Measurements from ENCODE around the gene CAMTA1. TPM values are rescaled to one million over a fixed set of nuclear protein-coding genes. Genes with fewer than 3 reads are reported as not detected.

Gene CAMTA1
- polyA plus RNA-seq, 1 donor from 2014 or later = 162 TPM

DNA sequence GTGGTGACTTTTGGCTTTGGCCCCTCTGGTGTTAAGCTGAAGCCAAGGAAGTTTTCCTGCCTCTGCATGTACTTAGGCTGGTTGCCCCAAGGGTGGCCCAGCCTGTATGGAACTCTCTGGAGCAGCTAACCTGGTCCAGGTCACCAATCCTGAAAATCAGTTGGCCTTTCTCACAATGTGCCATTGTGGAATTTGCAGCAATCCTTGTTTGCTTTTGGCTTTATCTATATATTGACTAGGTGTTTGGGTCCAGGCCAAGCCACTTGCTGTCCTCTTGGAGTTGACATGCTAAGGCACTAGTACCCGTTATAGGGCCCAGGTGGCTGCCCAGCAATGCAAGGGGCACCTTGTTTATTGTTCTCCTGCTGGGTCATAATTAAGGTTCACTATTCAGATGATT is 124.6 kb downstream of the CAMTA1 start:
- Histone ChIP-seq H3K79me2 (replicated peaks; ENCODE audit: insufficient read depth, low read length) (no peaks in the 10 kb centered on the region), H3F3A (ENCODE audit: insufficient read depth, low read length, poor library complexity, severe bottlenecking) (no peaks in the 10 kb centered on the region), H2AFZ (ENCODE audit: low read depth, low read length) (no peak overlapping the region), H3K9me3 (ENCODE audit: low read length) (no peaks in the 10 kb centered on the region), H3K9ac (ENCODE audit: low read length) (no peak overlapping the region), H3K4me2 (ENCODE audit: low read length) (no peak overlapping the region), H3K4me3 (ENCODE audit: low read length) (no peak overlapping the region), H3K27me3 (ENCODE audit: insufficient read depth, low read depth, low read length) (no peaks in the 10 kb centered on the region), H3K9me2 (ENCODE audit: insufficient read depth, low read length) (no peaks in the 10 kb centered on the region), H4K20me1 (ENCODE audit: insufficient read depth) (no peaks in the 10 kb centered on the region), H3K36me3 (ENCODE audit: insufficient read depth, low read length) (no peaks in the 10 kb centered on the region), H3K27ac (ENCODE audit: low read length) (no peak overlapping the region)
- TF ChIP-seq TAF1 (IDR thresholded peaks at IDR 0.05; ENCODE audit: low read depth) (no peak), SMC3 (conservative IDR thresholded peaks at IDR 0.05; ENCODE audit: poor library complexity) (no peak)

DNA sequence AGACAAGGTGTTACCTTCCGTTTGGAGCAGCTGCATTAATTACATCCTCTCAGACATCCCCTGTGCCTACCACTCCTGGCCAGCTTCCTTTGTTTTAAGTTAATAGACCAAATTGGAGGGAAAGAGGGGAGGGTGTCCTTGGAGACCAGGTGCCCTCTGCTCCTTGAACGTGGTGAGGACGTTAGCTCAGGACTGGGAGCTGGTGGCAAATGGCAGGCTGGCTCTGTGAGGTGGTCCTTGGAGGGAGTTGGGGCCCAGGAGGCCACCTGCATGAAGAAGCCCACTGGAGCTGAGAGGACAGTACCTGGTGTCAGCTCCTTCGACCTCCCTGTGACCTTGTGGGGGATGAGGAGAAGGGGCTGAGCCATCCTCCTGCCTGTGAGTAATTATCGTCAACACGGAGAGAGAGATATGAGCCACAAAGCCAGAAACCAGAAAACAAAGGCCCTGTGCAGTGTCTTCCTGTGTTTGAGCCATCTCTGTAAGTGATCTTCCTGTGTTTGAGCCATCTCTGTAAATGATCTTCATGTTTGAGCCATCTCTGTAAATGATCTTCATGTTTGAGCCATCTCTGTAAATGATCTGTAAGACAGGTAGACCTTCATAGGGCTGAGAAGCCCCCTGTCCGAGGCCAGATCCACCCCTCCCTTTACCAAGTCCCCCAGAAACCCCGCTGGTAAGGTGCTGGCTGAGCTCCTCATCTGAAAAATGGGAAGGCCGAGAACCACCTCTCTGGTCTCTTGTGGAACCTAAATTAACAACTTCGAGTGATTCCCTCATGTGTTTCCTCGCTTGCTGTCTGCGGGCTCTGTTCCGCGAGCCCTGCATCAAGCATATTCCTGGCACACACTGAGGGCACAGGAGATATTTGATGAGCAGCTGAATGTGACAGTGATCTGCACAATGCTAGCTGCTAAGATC is 126.0 kb downstream of the CAMTA1 start:
- H3K36me3 ChIP-seq (ENCODE audit: insufficient read depth, low read length) = no peaks in the 10 kb centered on the region
- H3K9ac ChIP-seq (ENCODE audit: low read length) = no peak overlapping the region
- no peaks in the 10 kb centered on the region for H3K9me2 ChIP-seq (ENCODE audit: insufficient read depth, low read length)
- no peaks in the 10 kb centered on the region for H3K79me2 ChIP-seq (replicated peaks; ENCODE audit: insufficient read depth, low read length)
- no peaks in the 10 kb centered on the region for H4K20me1 ChIP-seq (ENCODE audit: insufficient read depth)
- H3K27ac ChIP-seq (ENCODE audit: low read length) = peak overlapping the region; percentile 19
- no peak overlapping the region for H3K4me3 ChIP-seq (ENCODE audit: low read length)
- no peaks in the 10 kb centered on the region for H3K27me3 ChIP-seq (ENCODE audit: insufficient read depth, low read depth, low read length)
- H2AFZ ChIP-seq (ENCODE audit: low read depth, low read length) = no peak overlapping the region
- H3K4me2 ChIP-seq (ENCODE audit: low read length) = no peak overlapping the region
- no peaks in the 10 kb centered on the region for H3F3A ChIP-seq (ENCODE audit: insufficient read depth, low read length, poor library complexity, severe bottlenecking)
- TF ChIP-seq POLR2AphosphoS5 (IDR thresholded peaks at IDR 0.05) = no peak
- no peak for TF ChIP-seq SMC3 (conservative IDR thresholded peaks at IDR 0.05; ENCODE audit: poor library complexity)
- TF ChIP-seq, protein P1, sequence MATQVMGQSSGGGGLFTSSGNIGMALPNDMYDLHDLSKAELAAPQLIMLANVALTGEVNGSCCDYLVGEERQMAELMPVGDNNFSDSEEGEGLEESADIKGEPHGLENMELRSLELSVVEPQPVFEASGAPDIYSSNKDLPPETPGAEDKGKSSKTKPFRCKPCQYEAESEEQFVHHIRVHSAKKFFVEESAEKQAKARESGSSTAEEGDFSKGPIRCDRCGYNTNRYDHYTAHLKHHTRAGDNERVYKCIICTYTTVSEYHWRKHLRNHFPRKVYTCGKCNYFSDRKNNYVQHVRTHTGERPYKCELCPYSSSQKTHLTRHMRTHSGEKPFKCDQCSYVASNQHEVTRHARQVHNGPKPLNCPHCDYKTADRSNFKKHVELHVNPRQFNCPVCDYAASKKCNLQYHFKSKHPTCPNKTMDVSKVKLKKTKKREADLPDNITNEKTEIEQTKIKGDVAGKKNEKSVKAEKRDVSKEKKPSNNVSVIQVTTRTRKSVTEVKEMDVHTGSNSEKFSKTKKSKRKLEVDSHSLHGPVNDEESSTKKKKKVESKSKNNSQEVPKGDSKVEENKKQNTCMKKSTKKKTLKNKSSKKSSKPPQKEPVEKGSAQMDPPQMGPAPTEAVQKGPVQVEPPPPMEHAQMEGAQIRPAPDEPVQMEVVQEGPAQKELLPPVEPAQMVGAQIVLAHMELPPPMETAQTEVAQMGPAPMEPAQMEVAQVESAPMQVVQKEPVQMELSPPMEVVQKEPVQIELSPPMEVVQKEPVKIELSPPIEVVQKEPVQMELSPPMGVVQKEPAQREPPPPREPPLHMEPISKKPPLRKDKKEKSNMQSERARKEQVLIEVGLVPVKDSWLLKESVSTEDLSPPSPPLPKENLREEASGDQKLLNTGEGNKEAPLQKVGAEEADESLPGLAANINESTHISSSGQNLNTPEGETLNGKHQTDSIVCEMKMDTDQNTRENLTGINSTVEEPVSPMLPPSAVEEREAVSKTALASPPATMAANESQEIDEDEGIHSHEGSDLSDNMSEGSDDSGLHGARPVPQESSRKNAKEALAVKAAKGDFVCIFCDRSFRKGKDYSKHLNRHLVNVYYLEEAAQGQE (IDR thresholded peaks at IDR 0.05; ENCODE audit: borderline replicate concordance) = no peak
- no peak for TF ChIP-seq EZH2 (IDR thresholded peaks at IDR 0.05; ENCODE audit: borderline replicate concordance, insufficient read depth, low read length, poor library complexity, severe bottlenecking)
- TF ChIP-seq, protein P2, sequence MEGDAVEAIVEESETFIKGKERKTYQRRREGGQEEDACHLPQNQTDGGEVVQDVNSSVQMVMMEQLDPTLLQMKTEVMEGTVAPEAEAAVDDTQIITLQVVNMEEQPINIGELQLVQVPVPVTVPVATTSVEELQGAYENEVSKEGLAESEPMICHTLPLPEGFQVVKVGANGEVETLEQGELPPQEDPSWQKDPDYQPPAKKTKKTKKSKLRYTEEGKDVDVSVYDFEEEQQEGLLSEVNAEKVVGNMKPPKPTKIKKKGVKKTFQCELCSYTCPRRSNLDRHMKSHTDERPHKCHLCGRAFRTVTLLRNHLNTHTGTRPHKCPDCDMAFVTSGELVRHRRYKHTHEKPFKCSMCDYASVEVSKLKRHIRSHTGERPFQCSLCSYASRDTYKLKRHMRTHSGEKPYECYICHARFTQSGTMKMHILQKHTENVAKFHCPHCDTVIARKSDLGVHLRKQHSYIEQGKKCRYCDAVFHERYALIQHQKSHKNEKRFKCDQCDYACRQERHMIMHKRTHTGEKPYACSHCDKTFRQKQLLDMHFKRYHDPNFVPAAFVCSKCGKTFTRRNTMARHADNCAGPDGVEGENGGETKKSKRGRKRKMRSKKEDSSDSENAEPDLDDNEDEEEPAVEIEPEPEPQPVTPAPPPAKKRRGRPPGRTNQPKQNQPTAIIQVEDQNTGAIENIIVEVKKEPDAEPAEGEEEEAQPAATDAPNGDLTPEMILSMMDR (IDR thresholded peaks at IDR 0.05; ENCODE audit: poor library complexity, severe bottlenecking) = no peak
- no peak for TF ChIP-seq TAF1 (IDR thresholded peaks at IDR 0.05; ENCODE audit: low read depth)
- no peak for TF ChIP-seq MXI1 (conservative IDR thresholded peaks at IDR 0.05; ENCODE audit: poor library complexity, severe bottlenecking)
- no peak for TF ChIP-seq RAD21 (conservative IDR thresholded peaks at IDR 0.05)
- no peak for TF ChIP-seq EP300 (conservative IDR thresholded peaks at IDR 0.05; ENCODE audit: poor library complexity, severe bottlenecking)
- no peaks in the 10 kb centered on the region for H3K9me3 ChIP-seq (ENCODE audit: low read length)

Measured in neural cell (in vitro differentiated cells).